Adipose tissue (tissue), 3 donors: ENCODE measurements around the gene KIAA0232. TPM values are rescaled to one million over a fixed set of nuclear protein-coding genes. Genes with fewer than 3 reads are reported as not detected.

Source experiments
- H3K27ac ChIP-seq: one replicate; pipeline ENCODE4 v1.5.1; 2013; ENCODE audit warnings: low read depth, low read length
- WGBS, 3 donors: extraction: QIAGEN DNeasy Blood & Tissue Kit; methylation state at CpG; one replicate each; pipeline ENCODE4 v1.1.7; 2013; 5-methylcytosine and 5-hydroxymethylcytosine counted together
- polyA plus RNA-seq, 3 donors: library from polyadenylated mRNA; stranded (reverse); fragments of 200-250 nt; gene quantifications; one replicate each; pipeline ENCODE4 v1.2.3, GENCODE V29; 2013
- donor health status: healthy with polysubstance abuse.
- donor health status: Bipolar disorder and iron deficiency.
- donor health status: healthy.

The KIAA0232 gene
- polyA plus RNA-seq, 3 donors = 3.8 to 9.8 (median 6.7) TPM

DNA sequence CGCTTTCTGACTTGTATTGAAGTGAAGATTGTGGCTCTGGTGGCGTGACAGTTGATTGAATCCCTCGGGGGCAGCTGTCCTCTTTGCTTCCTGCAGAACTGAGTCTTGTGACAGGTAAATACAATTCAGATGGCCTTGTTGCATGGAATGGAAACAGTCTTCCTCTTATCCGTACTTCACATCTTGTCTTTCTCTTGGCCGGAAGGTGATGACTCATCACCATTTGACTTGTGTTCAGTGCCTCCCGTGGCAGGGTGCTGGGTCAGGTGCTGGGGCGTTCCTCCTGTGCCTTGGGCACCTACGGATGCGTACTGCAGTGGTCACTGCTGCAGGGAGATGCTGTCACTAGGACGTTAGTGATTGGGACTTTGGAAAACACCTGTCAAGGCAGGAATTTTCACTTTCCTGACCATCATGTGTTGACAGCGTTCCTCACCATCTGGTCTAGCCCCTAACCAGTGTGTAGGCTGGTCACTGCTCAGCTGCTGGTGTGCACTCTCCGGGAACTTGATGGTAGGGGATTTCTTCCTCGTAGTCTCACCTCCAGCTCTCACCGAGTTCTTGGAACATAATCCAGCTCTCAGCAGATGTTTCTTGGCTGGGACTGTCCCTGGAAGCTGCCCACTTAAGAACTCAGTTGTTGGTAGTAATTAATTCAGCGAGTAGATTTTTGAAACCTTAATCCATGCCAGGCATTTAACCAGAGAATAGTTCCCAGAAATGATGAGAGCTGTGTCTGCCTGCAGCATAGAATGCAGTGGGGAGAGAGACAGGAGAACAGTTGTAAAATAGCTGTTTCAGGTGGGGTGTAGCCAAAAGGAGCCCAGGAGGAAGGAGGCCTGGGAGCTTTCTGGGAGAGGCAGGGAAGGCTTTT lies 134.3 kb downstream of the KIAA0232 start:
- WGBS, 3 donors = 50 to 65% (median 51%) methylated on average over 15 of the region's 15 CpGs
- peak overlapping the region; percentile 23 for H3K27ac ChIP-seq

DNA sequence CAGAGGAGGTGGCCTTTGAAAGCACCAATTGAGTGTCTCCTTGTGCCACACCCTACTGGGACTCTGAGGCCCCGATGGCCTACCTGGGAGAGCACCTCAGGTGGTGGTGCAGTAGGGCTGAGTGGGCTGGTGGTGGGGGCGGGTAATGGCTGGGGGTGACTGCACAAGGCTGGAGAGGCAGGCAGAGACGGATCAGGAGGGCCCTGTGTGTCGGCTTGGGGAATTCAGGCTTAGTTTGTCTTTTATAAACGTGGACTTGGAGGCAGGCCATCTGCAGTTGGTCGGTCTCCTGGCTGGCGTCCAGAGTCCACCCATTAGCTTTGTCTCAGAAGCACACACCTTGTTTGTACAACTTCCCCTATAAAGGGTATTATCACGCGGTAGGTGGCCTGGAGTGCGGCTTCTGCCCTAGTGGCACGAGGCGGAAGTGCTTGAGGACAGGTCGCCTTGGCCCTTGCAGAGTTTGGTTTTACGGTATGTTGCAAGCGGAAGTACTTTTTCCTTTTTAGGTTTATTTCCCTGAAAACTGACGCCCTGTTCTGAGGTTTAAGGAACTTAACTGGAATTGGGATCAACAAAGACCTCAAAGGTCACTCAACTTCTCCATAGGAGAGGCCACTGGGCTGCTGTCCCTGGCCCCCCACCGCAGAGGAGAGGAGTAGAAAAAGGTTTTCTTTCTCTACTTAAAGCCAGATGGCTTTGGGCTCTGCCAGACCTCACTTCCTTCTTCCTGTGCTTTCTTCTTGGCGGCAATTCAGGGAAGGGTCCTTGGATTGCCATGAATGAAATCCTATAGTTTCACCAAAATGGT lies 135.1 kb downstream of the KIAA0232 start:
- WGBS, 3 donors = 24 to 35% (median 35%) methylated on average over 18 of the region's 18 CpGs
- peak overlapping the region; percentile 25 for H3K27ac ChIP-seq

DNA sequence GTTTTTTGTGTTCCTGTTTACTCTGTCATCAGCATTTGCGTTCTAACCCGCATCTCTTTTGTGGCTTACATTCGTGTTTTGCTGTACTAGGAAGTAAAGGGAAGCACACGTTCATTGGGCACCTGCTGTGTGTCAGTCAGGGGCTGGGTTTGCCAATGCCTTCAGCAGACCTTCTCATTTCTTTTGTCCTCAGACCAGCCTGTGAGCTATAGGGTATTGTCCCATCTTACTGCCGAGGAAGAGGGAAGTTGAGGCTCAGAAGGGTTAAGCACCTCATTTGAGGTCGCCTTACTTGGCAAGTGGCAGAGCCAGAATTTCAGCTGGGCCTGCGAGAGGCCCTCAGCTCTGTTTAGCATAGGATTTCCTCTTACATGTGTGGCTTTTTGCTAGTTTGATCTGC lies 135.8 kb downstream of the KIAA0232 start:
- 27 to 35% (median 31%) methylated on average over 7 of the region's 7 CpGs for WGBS, 3 donors

DNA sequence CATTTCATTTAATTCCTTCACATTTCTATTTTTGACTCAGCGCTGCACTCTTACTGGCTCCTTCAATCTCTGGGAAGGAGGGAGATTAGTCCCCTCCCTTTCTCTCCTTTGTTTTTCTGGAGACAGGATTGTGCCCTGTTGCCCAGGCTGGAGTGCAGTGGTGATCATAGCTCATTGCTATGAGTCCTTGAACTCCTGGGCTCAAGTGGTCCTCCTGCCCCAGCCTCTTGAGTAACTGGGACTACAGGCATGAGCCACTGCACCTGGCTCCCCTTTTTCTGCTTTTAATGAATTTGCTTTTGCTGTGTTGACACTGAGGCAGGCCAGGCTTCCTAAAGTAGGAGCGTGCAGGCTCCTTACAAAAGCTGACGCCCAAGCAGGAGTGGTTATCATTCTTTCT lies 137.6 kb downstream of the KIAA0232 start:
- WGBS, 3 donors = 64 to 67% (median 65%) methylated on average over 3 of the region's 3 CpGs
- no peak overlapping the region for H3K27ac ChIP-seq

More for the DNA sequence above, 135.8 kb downstream of the KIAA0232 start:
- peak overlapping the region; percentile 25 for H3K27ac ChIP-seq

DNA sequence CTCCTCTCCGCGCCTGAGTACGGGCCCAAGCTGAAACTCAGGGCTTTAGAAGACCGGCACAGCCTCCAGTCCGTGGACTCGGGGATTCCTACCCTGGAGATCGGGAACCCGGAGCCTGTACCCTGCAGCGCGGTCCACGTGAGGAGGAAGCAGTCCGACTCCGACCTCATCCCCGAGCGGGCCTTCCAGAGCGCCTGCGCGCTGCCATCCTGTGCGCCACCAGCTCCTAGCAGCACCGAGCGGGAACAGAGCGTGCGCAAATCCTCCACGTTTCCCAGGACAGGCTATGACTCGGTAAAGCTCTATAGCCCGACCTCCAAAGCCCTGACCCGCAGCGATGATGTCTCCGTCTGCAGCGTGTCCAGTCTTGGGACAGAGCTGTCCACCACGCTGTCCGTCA lies 141.0 kb downstream of the KIAA0232 start:
- 97 to 98% (median 98%) methylated on average over 32 of the region's 32 CpGs for WGBS, 3 donors
- H3K27ac ChIP-seq = no peak overlapping the region

DNA sequence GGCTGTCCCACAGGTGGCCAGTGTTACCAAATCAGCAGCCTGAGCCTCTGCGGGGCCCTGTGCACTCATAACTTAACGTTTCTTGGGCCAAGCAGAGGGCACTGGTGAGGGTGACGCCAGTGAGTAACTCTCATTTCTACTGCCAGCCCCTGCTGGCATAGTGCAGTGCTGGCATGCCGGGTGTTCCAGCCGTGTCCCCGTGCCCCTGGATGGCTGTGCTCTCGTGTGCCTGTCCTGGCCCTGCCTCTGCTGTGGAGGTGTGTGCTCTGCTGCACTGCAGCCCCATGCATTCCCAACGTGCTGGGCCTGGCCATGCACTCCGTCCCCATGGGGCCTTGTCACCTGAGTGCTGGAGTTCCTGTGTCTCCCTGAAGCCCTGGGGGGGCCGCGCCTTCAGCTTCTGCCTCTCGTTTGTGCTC lies 141.8 kb downstream of the KIAA0232 start:
- H3K27ac ChIP-seq = no peak overlapping the region
- 86 to 89% (median 89%) methylated on average over 12 of the region's 12 CpGs for WGBS, 3 donors

DNA sequence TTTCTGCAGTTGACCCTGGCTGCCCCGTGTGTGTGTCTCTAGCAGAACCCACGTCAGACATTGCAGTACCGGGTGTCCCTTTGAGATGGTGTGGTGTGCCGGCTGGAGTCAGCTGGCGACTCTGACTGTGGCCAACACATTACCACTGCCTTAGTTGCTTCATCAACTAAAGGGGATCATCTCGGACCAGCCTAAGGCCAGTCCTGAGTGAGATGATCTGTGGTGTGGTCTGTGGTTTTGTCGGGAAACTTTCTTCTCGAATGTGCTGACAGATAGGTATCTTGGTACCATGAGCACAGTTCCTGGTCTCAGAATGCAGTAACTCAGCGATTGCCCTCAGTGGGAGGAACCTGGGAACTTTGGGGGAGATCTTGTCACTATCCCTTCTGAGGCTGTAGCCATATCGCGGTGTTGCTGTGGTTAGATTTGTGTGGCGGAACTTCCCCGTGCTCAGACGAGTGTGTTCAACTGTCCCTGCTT lies 142.9 kb downstream of the KIAA0232 start:
- 54 to 88% (median 66%) methylated on average over 14 of the region's 14 CpGs for WGBS, 3 donors

DNA sequence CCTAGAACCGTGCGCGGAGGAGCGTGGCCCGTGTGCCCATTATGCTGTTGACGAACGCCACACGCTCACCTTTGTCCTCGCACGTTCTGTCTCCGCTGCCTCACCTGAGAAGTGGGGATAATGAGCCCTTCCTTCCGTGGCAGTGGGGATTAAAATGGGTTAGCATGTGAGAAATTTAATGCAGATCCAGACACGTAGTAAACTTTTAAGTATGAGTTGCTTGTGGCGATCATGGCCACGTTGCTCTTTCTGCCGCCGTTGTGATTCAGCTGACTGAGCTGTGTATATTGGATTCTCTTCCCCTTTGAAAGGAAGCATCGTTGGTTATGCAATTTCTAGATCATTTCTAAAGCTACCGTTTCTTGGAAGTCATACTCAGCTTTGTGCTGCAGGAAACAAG lies 143.6 kb downstream of the KIAA0232 start:
- 74 to 90% (median 81%) methylated on average over 19 of the region's 19 CpGs for WGBS, 3 donors
- H3K27ac ChIP-seq = no peak overlapping the region

More for the DNA sequence above, 142.9 kb downstream of the KIAA0232 start:
- H3K27ac ChIP-seq = no peak overlapping the region

DNA sequence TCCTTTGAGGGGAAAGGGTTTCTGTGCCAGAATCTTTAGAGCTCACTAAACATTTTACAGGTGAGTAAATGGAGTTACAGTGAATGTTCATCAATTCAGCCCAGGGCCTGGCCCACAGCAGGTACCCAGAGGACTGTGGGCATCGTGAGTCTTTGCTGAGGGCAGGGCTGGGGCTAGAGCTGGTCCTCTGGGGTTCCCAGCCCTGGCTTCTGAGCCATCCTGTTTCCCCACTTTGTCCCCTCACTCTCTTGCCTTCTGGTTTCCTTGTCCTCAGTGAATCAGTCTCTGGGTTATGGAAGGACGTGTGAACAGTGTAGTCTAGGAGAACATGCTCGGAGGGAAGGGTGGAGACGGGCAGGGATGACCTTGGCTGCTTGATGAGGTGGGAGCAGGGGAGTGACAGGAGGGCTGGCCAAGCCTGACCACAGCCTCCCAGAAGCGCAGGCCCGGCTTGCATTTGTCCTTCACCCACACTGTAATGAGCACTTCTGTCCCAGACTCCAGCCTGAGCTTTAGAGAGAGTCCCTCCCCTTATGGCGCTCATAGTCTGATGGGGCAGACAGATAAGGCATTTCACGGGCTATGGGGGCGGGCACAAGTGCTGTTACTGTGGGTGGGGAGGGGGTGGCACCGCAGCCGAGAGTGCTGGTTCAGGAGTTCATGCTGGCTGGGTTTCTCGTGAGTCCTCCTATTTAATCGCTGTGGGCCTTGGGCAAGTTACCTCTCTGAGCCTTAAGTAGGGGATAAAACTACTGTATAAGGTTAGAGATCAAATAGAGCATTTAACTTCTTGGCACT lies 144.4 kb downstream of the KIAA0232 start:
- WGBS, 3 donors = 33 to 57% (median 52%) methylated on average over 13 of the region's 13 CpGs
- no peak overlapping the region for H3K27ac ChIP-seq

DNA sequence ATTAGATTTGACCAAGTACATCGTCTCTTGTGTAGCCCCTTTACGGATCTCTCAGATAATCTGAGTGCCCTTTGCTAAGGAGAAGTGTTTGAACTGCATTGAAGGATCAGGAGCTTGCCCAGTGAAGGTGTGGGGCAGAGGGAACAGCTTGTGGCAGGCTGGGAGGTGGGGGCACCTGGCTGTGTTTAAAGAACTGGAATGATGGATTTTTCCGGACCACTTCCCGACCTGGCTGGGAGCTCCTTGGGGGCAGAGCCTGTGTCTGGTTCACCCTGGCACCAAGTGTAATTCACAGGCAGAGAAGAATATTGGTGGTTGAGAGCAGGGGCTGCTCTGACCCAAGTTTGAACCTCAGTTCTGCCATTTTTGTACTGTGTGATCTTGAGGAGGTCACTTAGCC lies 145.6 kb downstream of the KIAA0232 start:
- WGBS, 3 donors = 94 to 95% (median 94%) methylated on average over 4 of the region's 4 CpGs
- H3K27ac ChIP-seq = no peak overlapping the region

DNA sequence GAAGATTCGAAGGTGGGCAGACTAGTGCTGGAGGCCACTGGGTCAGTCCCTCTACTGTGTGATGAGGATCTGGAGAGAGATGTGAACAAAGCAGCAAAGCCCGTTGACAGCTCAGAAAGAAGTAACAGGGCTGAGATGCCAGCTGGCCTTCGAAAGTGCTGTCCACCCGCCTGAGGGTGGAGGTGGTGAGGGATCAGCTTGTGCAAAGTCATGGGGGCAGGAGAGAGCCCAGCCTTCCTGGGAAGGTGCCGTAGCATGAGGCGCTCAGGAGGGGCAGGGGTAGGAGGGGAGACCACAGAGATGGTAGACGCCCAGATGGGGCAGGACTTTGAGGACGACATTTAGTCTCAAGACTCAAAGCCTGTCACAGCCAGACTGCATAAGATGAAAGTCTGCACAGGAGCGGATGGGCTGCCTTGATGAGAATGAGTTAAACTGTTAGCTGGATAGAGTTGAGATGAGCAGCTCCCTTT lies 146.8 kb downstream of the KIAA0232 start:
- H3K27ac ChIP-seq = no peak overlapping the region
- WGBS, 3 donors = 72 to 85% (median 80%) methylated on average over 9 of the region's 9 CpGs

DNA sequence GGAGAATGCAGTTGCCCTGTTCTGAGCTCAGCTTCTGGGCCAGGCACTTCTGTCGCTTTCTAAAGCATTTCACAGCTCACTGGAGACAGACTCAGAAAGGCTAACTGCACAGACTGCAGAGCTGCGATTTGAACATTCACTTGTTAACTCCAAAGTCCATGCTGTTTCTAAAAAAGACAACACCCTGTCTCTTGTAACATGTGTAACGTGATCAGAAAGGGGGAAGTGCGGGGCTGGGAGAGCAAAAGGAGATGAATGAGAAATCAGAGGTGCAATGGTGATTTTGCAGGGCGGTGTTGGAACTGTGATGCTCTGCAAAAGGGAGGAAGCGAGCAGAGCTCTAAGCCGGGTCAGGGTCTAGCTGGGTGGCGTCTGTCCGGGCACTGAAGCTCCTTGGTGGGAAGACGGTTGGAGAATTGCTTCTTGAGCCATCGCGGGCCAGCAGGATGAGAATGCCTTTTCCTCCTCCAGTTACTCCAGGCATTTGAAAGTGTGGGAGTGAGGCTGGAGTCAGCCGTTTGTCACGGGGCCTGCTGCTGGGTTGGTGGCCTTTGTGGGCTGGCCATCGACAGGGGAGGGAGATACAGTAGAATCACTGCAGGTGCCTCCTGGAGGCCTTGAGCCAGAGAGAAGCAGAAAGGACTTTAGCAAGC lies 147.4 kb downstream of the KIAA0232 start:
- H3K27ac ChIP-seq = no peak overlapping the region
- 51 to 78% (median 59%) methylated on average over 15 of the region's 15 CpGs for WGBS, 3 donors

DNA sequence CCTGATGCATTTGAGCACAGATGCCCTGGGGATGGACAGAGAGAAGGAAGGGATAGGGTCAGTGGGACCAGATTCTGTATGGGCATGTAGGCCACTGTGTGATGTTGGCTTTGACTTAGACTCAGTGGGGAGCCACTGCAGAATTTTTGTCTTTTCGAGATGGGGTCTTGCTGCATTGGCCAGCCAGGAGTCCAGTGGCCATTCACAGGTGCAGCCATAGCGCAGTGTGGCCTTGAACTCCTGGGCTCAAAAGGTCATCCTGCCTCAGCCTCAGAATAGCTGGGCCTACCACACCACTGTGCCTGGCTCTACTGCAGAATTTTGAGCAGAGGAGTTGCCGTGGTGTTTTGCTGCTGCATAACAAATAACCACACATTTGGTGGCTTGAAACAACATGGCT lies 149.9 kb downstream of the KIAA0232 start:
- no peak overlapping the region for H3K27ac ChIP-seq
- 98 to 100% (median 100%) methylated on average over 3 of the region's 3 CpGs for WGBS, 3 donors

DNA sequence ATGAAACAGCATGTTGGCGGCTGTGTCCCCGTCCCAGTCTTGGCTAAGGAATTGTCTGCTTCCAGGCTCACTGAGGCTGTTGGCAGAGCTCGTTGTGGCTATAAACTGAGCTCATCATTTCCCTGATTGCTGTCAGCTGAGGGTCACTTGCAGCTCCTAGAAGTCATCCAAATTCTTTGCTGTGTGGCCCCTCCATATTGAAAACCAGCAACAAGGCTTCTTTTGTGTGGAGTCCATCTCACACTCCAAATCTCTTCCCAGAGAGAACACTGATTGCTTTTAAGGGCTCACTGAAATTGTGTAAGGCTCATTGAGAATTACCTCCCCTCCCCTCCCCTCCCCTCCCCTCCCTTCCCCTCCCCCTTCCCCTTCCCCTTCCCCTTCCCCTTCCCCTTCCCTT lies 150.4 kb downstream of the KIAA0232 start:
- 93 to 96% (median 95%) methylated on average over 3 of the region's 3 CpGs for WGBS, 3 donors

More for the DNA sequence above, 150.4 kb downstream of the KIAA0232 start:
- H3K27ac ChIP-seq = no peak overlapping the region
